ENCODE data around the gene TBC1D12. TPM values are rescaled to one million over a fixed set of nuclear protein-coding genes. Genes with fewer than 3 reads are reported as not detected.

TBC1D12 gene
- total RNA-seq = 8.5 to 10.1 TPM (median 8.9 TPM) in 3 replicates

DNA sequence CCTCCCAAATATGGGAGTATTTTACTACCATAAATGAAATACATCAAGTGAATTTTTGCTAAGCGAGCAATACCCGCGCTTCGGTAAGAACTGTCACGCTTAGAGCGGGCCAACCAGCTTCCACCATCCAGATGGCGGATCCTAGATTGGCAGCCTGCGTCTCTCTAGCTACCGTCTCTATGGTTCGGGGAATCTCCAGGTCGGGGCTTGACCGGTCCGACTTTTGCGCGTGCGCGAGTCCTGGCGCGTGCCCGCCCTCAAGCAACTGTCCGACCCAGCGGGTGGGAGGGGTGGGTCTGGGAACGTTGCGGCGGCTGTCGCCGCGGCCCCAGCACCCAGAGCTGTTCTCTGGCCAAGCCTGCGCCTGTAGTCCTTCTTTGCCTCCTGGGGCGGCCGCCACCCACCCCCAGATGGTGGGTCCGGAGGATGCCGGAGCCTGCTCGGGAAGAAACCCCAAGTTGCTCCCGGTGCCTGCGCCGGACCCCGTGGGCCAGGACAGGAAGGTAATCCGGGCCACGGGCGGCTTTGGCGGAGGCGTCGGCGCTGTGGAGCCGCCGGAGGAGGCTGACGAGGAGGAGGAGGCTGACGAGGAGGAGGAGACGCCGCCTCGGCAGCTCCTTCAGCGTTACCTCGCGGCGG lies at the start of gene TBC1D12:
TBC1D12 (plus strand) TSS at position 338 of the 639 bp plus-strand sequence; CDS start at position 411, 73 bp downstream.
- H3K9me3 Mint-ChIP-seq = no peaks in the 10 kb centered on the region
- TF ChIP-seq, protein P1, sequence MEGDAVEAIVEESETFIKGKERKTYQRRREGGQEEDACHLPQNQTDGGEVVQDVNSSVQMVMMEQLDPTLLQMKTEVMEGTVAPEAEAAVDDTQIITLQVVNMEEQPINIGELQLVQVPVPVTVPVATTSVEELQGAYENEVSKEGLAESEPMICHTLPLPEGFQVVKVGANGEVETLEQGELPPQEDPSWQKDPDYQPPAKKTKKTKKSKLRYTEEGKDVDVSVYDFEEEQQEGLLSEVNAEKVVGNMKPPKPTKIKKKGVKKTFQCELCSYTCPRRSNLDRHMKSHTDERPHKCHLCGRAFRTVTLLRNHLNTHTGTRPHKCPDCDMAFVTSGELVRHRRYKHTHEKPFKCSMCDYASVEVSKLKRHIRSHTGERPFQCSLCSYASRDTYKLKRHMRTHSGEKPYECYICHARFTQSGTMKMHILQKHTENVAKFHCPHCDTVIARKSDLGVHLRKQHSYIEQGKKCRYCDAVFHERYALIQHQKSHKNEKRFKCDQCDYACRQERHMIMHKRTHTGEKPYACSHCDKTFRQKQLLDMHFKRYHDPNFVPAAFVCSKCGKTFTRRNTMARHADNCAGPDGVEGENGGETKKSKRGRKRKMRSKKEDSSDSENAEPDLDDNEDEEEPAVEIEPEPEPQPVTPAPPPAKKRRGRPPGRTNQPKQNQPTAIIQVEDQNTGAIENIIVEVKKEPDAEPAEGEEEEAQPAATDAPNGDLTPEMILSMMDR (IDR thresholded peaks at IDR 0.05; ENCODE audit: unreplicated experiment) = no peak
- no peaks in the 10 kb centered on the region for H3K27me3 Mint-ChIP-seq (ENCODE audit: low read depth)
- DNase-seq (ENCODE audit: low spot score in 2 of 2, unreplicated experiment in 2 of 2) = peak; percentile 79 to 86
- H3K4me1 Mint-ChIP-seq = peaks cover 22% of the 10 kb centered on the region
- peak within 1 kb of the TSS; percentile 79 for H3K27ac Mint-ChIP-seq
- H3K36me3 Mint-ChIP-seq = no peaks in the 10 kb centered on the region
- H3K4me3 Mint-ChIP-seq = peak within 1 kb of the TSS; percentile 90

DNA sequence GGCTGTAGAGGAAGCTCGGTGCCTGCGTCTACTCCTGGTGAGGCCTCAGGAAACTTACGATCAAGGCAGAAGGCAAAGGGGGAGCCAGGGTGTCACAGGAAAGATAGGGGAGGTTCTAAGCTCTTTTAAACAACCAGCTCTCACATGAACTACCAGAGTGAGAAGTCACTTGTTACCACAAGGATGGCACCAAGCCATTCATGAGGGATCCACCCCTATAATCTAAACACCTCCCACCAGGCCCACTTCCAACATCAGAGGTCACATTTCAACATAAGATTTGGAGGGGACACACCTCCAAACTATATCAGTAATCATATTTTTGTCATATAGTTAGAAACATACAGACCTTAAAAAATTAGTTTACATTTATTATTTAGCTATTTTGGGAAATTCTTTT lies 49.0 kb upstream of the TBC1D12 start:
- DNase-seq (ENCODE audit: low spot score in 2 of 2, unreplicated experiment in 2 of 2) = no peak
- Mint-ChIP-seq H3K27ac (no peak overlapping the region), H3K4me3 (no peak overlapping the region), H3K9me3 (no peaks in the 10 kb centered on the region), H3K4me1 (no peaks in the 10 kb centered on the region), H3K27me3 (ENCODE audit: low read depth) (no peaks in the 10 kb centered on the region), H3K36me3 (peaks cover 29% of the 10 kb centered on the region)
- TF ChIP-seq, protein P1 (IDR thresholded peaks at IDR 0.05; ENCODE audit: unreplicated experiment) = no peak

DNA sequence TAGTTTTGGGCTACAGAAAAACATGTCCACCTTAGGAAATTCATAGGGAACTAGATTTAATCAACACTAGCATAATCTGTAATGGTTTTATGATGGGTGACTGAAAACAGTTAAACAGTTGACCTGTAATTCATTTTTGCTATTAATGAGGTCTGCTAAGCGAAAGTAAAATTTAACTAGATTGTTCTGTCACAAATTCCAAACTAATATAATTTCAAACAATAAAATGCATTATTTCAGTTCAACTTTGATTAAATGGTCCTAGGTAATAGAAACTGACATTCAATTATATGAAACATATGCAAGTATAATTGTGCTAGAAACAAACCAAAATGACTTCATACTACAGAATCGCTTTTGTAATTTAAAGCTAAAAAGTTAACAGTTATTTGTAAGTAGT lies 46.5 kb upstream of the TBC1D12 start:
- TF ChIP-seq, protein P1 (IDR thresholded peaks at IDR 0.05; ENCODE audit: unreplicated experiment) = no peak
- Mint-ChIP-seq H3K4me1 (peaks cover 4% of the 10 kb centered on the region), H3K27me3 (ENCODE audit: low read depth) (no peaks in the 10 kb centered on the region), H3K4me3 (no peak overlapping the region), H3K9me3 (no peaks in the 10 kb centered on the region), H3K36me3 (peaks cover 34% of the 10 kb centered on the region), H3K27ac (no peak overlapping the region)
- DNase-seq (ENCODE audit: low spot score in 2 of 2, unreplicated experiment in 2 of 2) = no peak

DNA sequence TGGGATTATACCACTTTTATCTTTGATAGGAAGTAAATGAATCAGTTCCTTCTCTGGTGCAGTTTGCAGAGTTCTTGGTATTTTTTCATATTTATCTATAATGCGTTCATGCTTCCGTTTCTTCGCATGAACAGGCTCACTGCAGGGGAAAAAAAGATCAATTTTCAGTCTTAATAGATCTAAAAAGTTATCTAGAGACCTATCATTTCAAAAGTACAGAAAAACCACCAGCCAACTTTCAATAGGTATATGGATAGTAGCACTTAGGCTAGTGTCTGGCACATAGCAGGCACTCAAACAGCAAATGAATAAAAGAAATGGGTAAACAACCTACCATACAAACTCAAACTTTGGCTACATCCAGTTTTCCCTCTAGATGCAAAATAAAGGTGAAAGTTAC lies 45.1 kb upstream of the TBC1D12 start:
- no peak for DNase-seq (ENCODE audit: low spot score in 2 of 2, unreplicated experiment in 2 of 2)
- Mint-ChIP-seq H3K27ac (no peak overlapping the region), H3K4me1 (peaks cover 16% of the 10 kb centered on the region), H3K27me3 (ENCODE audit: low read depth) (no peaks in the 10 kb centered on the region), H3K9me3 (no peaks in the 10 kb centered on the region), H3K4me3 (no peak overlapping the region), H3K36me3 (peaks cover 33% of the 10 kb centered on the region)
- TF ChIP-seq, protein P1 (IDR thresholded peaks at IDR 0.05; ENCODE audit: unreplicated experiment) = no peak

DNA sequence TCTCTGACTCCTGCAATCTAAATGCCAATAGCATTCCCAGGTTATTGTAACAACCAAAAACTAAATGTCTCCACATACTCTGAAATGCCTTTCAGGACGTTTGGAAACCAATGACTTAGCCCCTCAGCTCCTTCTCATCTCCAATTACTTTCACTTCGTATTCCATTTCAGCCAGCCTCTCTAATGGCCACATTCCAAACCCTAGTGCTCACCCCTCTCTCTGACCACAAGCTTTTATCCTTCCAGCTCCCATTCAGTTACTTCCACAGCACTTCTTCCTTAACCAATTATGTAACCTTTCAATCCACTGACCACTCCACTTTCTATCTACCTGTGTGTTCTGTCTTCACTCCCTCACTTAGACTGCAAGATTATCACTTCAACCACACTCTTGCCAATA lies 43.9 kb upstream of the TBC1D12 start:
- H3K27ac Mint-ChIP-seq = no peak overlapping the region
- H3K4me3 Mint-ChIP-seq = no peak overlapping the region
- no peaks in the 10 kb centered on the region for H3K27me3 Mint-ChIP-seq (ENCODE audit: low read depth)
- no peaks in the 10 kb centered on the region for H3K9me3 Mint-ChIP-seq
- peaks cover 27% of the 10 kb centered on the region for H3K36me3 Mint-ChIP-seq
- no peak for DNase-seq (ENCODE audit: low spot score in 2 of 2, unreplicated experiment in 2 of 2)
- TF ChIP-seq, protein P1 (IDR thresholded peaks at IDR 0.05; ENCODE audit: unreplicated experiment) = no peak
- H3K4me1 Mint-ChIP-seq = peaks cover 20% of the 10 kb centered on the region
